Left lung (tissue), 14 donors: Measurements from ENCODE around the gene HNRNPF. TPM values are rescaled to one million over a fixed set of nuclear protein-coding genes. Genes with fewer than 3 reads are reported as not detected.
"Not testable (repeated sequence)": the region's sequence is repeated elsewhere in the genome, so short reads cannot be mapped to it uniquely, and the experiment has no call there.

Source experiments
- ATAC-seq: fragments of 200-7000 bp; cut with Tn5 transposase; one replicate; pipeline ENCODE4 v1.9.1; 2020; ENCODE audit warnings: moderate library complexity
- DNase-seq, 4 donors: peaks; one replicate each; pipeline ENCODE4 v3.0.0-alpha.2; 2013 to 2020
- H3K27ac ChIP-seq, 2 donors: fragments of 200-600 bp; sonication (generic) in 1 of 2; one replicate each; pipeline versions ENCODE4 v1.5.0 to v1.8.0; 2020 to 2021
- H3K27me3 ChIP-seq, 2 donors: fragments of 200-600 bp; sonication (generic) in 1 of 2; one replicate each; pipeline versions ENCODE4 v1.5.0 to v1.8.0; 2020 to 2021
- H3K36me3 ChIP-seq, 2 donors: fragments of 200-600 bp; sonication (generic) in 1 of 2; one replicate each; pipeline versions ENCODE4 v1.5.0 to v1.8.0; 2020 to 2021
- H3K4me1 ChIP-seq, 2 donors: fragments of 200-600 bp; one replicate each; pipeline ENCODE4 v1.8.0; 2021
- H3K4me3 ChIP-seq, 2 donors: fragments of 200-600 bp; sonication (generic) in 1 of 2; one replicate each; pipeline versions ENCODE4 v1.5.0 to v1.8.0; 2020 to 2021; ENCODE audit warnings: mild to moderate bottlenecking in 1 of 2
- H3K9me3 ChIP-seq, 2 donors: fragments of 200-600 bp; sonication (generic) in 1 of 2; one replicate each; pipeline versions ENCODE4 v1.5.0 to v1.8.0; 2020 to 2021
- intact Hi-C, 2 donors: fragments of 100-400 bp; cut with DNase I; formaldehyde crosslinking; loops; one replicate each; pipeline versions ENCODE4 v1.11.2 to v1.14.2; 2022
- long read RNA-seq, 12 donors: library from polyadenylated mRNA in 2 of 12; unstranded in 2 of 12; transcript quantifications; one replicate each; pipeline ENCODE4 v2.0.0 and lab custom pipeline, GENCODE V29; 2019 to 2026
- polyA plus RNA-seq, 6 donors: library from polyadenylated mRNA; unstranded; fragments of 120-200 nt; gene quantifications; one replicate each; pipeline ENCODE4 v1.2.1, GENCODE V29; 2013; ENCODE audit not compliant: insufficient read length in 6 of 6
- total RNA-seq, 2 donors: library from RNA; stranded (reverse); fragmentation: NEBNext Ultra II Directional; extraction: Animal tissue kit (Norgen Biotek cat#: 25700); gene quantifications; one replicate each; pipeline ENCODE4 v1.2.1, GENCODE V29; 2021
- TF ChIP-seq, protein P1 (sequence below), 2 donors: fragments of 200-600 bp; sonication (generic) in 1 of 2; IDR thresholded peaks; one replicate each; pipeline versions ENCODE4 v1.5.0 to v1.8.0; 2021; ENCODE audit warnings: antibody characterized with exemption in 2 of 2
- donor health status: DM: no; HTN: yes; CAD: no.
- donor health status: DM: no; HTN: no; CAD: no.

Gene HNRNPF, protein sequence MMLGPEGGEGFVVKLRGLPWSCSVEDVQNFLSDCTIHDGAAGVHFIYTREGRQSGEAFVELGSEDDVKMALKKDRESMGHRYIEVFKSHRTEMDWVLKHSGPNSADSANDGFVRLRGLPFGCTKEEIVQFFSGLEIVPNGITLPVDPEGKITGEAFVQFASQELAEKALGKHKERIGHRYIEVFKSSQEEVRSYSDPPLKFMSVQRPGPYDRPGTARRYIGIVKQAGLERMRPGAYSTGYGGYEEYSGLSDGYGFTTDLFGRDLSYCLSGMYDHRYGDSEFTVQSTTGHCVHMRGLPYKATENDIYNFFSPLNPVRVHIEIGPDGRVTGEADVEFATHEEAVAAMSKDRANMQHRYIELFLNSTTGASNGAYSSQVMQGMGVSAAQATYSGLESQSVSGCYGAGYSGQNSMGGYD
- 100 to 1,000 TPM; 161 to 230 TPM for total RNA-seq
- 100 to 1,000 TPM; 165 to 189 (median 175) TPM for polyA plus RNA-seq
- long read RNA-seq, donor 1, transcript HNRNPF-204 (3 exons, 2,755 nt): major isoform, 35 of 124 reads
- long read RNA-seq, donor 1, transcript HNRNPF-203 (4 exons, 2,617 nt): minor isoform, 15 of 124 reads
- long read RNA-seq, donor 1, transcript HNRNPF-201 (4 exons, 2,186 nt): minor isoform, 9 of 124 reads
- long read RNA-seq, donor 1, transcript HNRNPF-202 (4 exons, 2,670 nt): minor isoform, 9 of 124 reads
- long read RNA-seq, donor 1, partial matches to known transcripts: 0 of 124 reads
- long read RNA-seq, donor 1, other reads (novel, unspliced or antisense): 48 of 124 reads
- long read RNA-seq, donor 2, transcript HNRNPF-202 (4 exons, 2,670 nt): minor isoform, 6 of 110 reads
- long read RNA-seq, donor 2, transcript HNRNPF-203 (4 exons, 2,617 nt): minor isoform, 11 of 110 reads
- long read RNA-seq, donor 2, transcript HNRNPF-204 (3 exons, 2,755 nt): major isoform, 27 of 110 reads
- long read RNA-seq, donor 2, transcript HNRNPF-207 (4 exons, 2,676 nt): minor isoform, 9 of 110 reads
- long read RNA-seq, donor 2, partial matches to known transcripts: 0 of 110 reads
- long read RNA-seq, donor 2, other reads (novel, unspliced or antisense): 52 of 110 reads
- long read RNA-seq, donor 3, transcript HNRNPF-207 (4 exons, 2,676 nt): minor isoform, 10 of 91 reads
- long read RNA-seq, donor 3, transcript HNRNPF-204 (3 exons, 2,755 nt): major isoform, 18 of 91 reads
- long read RNA-seq, donor 3, transcript HNRNPF-201 (4 exons, 2,186 nt): minor isoform, 7 of 91 reads
- long read RNA-seq, donor 3, transcript HNRNPF-203 (4 exons, 2,617 nt): minor isoform, 8 of 91 reads
- long read RNA-seq, donor 3, partial matches to known transcripts: 5 of 91 reads
- long read RNA-seq, donor 3, other reads (novel, unspliced or antisense): 37 of 91 reads
- long read RNA-seq, donor 4, transcript HNRNPF-207 (4 exons, 2,676 nt): major isoform, 12 of 85 reads
- long read RNA-seq, donor 4, transcript HNRNPF-204 (3 exons, 2,755 nt): major isoform, 12 of 85 reads
- long read RNA-seq, donor 4, partial matches to known transcripts: 0 of 85 reads
- long read RNA-seq, donor 4, other reads (novel, unspliced or antisense): 55 of 85 reads
- long read RNA-seq, donor 5, transcript HNRNPF-203 (4 exons, 2,617 nt): major isoform, 19 of 101 reads
- long read RNA-seq, donor 5, transcript HNRNPF-202 (4 exons, 2,670 nt): minor isoform, 11 of 101 reads
- long read RNA-seq, donor 5, transcript HNRNPF-207 (4 exons, 2,676 nt): minor isoform, 6 of 101 reads
- long read RNA-seq, donor 5, transcript HNRNPF-204 (3 exons, 2,755 nt): minor isoform, 13 of 101 reads
- long read RNA-seq, donor 5, partial matches to known transcripts: 0 of 101 reads
- long read RNA-seq, donor 5, other reads (novel, unspliced or antisense): 49 of 101 reads
- long read RNA-seq, donor 6, transcript HNRNPF-207 (4 exons, 2,676 nt): minor isoform, 13 of 107 reads
- long read RNA-seq, donor 6, transcript HNRNPF-204 (3 exons, 2,755 nt): major isoform, 31 of 107 reads
- long read RNA-seq, donor 6, transcript HNRNPF-203 (4 exons, 2,617 nt): minor isoform, 11 of 107 reads
- long read RNA-seq, donor 6, transcript HNRNPF-202 (4 exons, 2,670 nt): minor isoform, 8 of 107 reads
- long read RNA-seq, donor 6, partial matches to known transcripts: 0 of 107 reads
- long read RNA-seq, donor 6, other reads (novel, unspliced or antisense): 40 of 107 reads
- long read RNA-seq, donor 7, transcript HNRNPF-203 (4 exons, 2,617 nt): minor isoform, 10 of 61 reads
- long read RNA-seq, donor 7, transcript HNRNPF-204 (3 exons, 2,755 nt): major isoform, 19 of 61 reads
- long read RNA-seq, donor 7, partial matches to known transcripts: 0 of 61 reads
- long read RNA-seq, donor 7, other reads (novel, unspliced or antisense): 23 of 61 reads
- long read RNA-seq, donor 8, transcript HNRNPF-201 (4 exons, 2,186 nt): minor isoform, 8 of 73 reads
- long read RNA-seq, donor 8, transcript HNRNPF-204 (3 exons, 2,755 nt): major isoform, 21 of 73 reads
- long read RNA-seq, donor 8, transcript HNRNPF-207 (4 exons, 2,676 nt): minor isoform, 6 of 73 reads
- long read RNA-seq, donor 8, partial matches to known transcripts: 0 of 73 reads
- long read RNA-seq, donor 8, other reads (novel, unspliced or antisense): 32 of 73 reads
- long read RNA-seq, donor 9: 0 reads
- long read RNA-seq, donor 10, transcript HNRNPF-207 (4 exons, 2,676 nt): major isoform, 14 of 83 reads
- long read RNA-seq, donor 10, transcript HNRNPF-203 (4 exons, 2,617 nt): major isoform, 14 of 83 reads
- long read RNA-seq, donor 10, transcript HNRNPF-204 (3 exons, 2,755 nt): minor isoform, 8 of 83 reads
- long read RNA-seq, donor 10, partial matches to known transcripts: 0 of 83 reads
- long read RNA-seq, donor 10, other reads (novel, unspliced or antisense): 43 of 83 reads
- long read RNA-seq, donor 11, transcript HNRNPF-207 (4 exons, 2,676 nt): minor isoform, 8 of 70 reads
- long read RNA-seq, donor 11, transcript HNRNPF-202 (4 exons, 2,670 nt): minor isoform, 5 of 70 reads
- long read RNA-seq, donor 11, transcript HNRNPF-204 (3 exons, 2,755 nt): major isoform, 12 of 70 reads
- long read RNA-seq, donor 11, partial matches to known transcripts: 0 of 70 reads
- long read RNA-seq, donor 11, other reads (novel, unspliced or antisense): 38 of 70 reads
- long read RNA-seq, donor 12, transcript HNRNPF-202 (4 exons, 2,670 nt): minor isoform, 6 of 84 reads
- long read RNA-seq, donor 12, transcript HNRNPF-201 (4 exons, 2,186 nt): minor isoform, 7 of 84 reads
- long read RNA-seq, donor 12, transcript HNRNPF-204 (3 exons, 2,755 nt): minor isoform, 11 of 84 reads
- long read RNA-seq, donor 12, transcript HNRNPF-203 (4 exons, 2,617 nt): major isoform, 14 of 84 reads
- long read RNA-seq, donor 12, partial matches to known transcripts: 0 of 84 reads
- long read RNA-seq, donor 12, other reads (novel, unspliced or antisense): 40 of 84 reads

DNA sequence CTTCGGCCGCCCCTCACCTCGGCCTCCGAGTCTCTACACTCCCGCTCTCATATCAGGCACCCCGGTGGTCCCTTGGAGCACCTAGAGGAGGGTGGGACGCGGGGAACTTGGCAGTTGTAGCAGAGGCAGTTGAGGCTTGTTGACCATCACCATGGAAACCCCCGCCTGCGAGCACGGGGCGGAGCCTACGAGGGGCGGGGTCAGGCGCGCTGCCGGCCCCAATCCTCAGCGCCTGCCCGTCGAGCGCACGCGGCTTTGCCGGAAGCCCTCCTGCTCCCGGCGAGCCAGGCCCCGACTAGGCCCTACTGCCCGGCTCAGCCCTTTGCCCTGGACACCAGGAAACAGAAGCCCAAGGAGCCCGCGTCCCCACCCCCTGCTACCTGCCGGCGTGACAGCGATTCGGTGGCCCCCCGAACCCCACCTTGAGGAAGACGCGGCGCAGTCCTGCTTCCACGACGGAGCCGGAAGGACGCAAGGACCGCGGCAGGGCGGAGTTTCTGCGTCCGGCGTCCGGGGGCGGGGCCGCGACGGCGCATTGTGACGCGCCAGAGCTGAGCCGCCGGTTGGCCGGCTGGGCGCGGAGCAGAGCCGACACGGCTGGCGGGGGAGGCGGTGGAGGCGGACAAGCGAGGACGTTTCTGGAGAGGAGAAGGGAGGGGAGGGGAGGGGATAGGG, at the start of gene HNRNPF:
Gene HNRNPF (minus strand): TSS at position 477 of the 675 bp plus-strand sequence. CDS start 21,302 bp downstream, outside the sequence.
- Histone ChIP-seq H3K4me1 (peaks cover 13 to 35% of the 10 kb centered on the region in 2 donors), H3K9me3 (no peaks in the 10 kb centered on the region), H3K27me3 (no peaks in the 10 kb centered on the region), H3K4me3 (peak within 1 kb of the TSS; percentile 75 to 87), H3K27ac (peak within 1 kb of the TSS; percentile 97 to 99), H3K36me3 (no peaks in the 10 kb centered on the region)
- ATAC-seq (peak; percentile 88), DNase-seq (peak; percentile 95 to 98 (median 96))
- TF ChIP-seq, protein P1, sequence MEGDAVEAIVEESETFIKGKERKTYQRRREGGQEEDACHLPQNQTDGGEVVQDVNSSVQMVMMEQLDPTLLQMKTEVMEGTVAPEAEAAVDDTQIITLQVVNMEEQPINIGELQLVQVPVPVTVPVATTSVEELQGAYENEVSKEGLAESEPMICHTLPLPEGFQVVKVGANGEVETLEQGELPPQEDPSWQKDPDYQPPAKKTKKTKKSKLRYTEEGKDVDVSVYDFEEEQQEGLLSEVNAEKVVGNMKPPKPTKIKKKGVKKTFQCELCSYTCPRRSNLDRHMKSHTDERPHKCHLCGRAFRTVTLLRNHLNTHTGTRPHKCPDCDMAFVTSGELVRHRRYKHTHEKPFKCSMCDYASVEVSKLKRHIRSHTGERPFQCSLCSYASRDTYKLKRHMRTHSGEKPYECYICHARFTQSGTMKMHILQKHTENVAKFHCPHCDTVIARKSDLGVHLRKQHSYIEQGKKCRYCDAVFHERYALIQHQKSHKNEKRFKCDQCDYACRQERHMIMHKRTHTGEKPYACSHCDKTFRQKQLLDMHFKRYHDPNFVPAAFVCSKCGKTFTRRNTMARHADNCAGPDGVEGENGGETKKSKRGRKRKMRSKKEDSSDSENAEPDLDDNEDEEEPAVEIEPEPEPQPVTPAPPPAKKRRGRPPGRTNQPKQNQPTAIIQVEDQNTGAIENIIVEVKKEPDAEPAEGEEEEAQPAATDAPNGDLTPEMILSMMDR (IDR thresholded peaks at IDR 0.05): no peak
- intact Hi-C loops: no loop called here

DNA sequence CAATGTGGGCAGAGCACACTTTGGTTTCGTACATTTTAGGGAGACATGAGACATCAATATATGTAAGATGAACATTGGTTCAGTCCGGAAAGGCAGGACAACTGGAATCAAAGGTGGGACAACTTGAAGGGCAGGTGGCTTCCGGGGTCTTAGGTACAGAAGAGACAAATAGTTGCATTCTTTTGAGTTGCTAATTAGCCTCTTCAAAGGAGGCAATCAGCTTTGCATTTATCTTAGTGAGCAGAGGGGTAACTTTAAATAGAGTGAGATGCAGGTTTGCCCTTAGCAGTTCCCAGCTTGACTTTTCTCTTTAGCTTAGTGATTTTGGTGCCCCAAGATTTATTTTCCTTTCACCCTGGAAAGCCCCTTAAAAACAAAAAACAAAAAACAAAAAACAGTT, 49.2 kb upstream of the HNRNPF start:
- no peak for ATAC-seq

DNA sequence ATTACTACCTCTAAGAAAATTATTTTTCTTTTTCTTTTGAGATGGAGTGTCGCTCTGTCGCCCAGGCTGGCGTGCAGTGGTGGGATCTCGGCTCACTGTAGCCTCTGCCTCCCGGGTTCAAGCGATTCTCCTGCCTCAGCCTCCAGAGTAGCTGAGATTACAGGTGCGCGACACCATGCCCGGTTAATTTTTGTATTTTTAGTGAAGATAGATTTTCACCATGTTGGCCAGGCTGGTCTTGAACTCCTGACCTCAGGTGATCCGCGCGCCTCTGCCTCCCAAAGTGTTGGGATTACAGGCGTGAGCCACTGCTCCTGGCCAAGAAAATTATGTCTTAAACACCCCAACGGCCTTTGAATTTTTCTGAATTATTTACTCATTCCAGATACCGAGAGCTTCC, 47.6 kb upstream of the HNRNPF start:
- Histone ChIP-seq H3K4me3 (peak overlapping the region in 1 of 2 donors; percentile 61), H3K27ac (peak overlapping the region; percentile 90 to 92), H3K4me1 (peaks cover 6 to 37% of the 10 kb centered on the region in 2 donors)
- H3K36me3 ChIP-seq, intact Hi-C loops, ATAC-seq, DNase-seq, H3K27me3 ChIP-seq, H3K9me3 ChIP-seq: not testable (repeated sequence)

More for the DNA sequence above, 49.2 kb upstream of the HNRNPF start:
- H3K27me3 ChIP-seq: no peaks in the 10 kb centered on the region
- H3K4me3 ChIP-seq: no peak overlapping the region
- peaks cover 6 to 26% of the 10 kb centered on the region in 2 donors for H3K4me1 ChIP-seq
- H3K27ac ChIP-seq: no peak overlapping the region
- H3K36me3 ChIP-seq: no peaks in the 10 kb centered on the region
- intact Hi-C loops: no loop called here
- DNase-seq: no peak
- TF ChIP-seq, protein P1 (IDR thresholded peaks at IDR 0.05): no peak
- no peaks in the 10 kb centered on the region for H3K9me3 ChIP-seq

DNA sequence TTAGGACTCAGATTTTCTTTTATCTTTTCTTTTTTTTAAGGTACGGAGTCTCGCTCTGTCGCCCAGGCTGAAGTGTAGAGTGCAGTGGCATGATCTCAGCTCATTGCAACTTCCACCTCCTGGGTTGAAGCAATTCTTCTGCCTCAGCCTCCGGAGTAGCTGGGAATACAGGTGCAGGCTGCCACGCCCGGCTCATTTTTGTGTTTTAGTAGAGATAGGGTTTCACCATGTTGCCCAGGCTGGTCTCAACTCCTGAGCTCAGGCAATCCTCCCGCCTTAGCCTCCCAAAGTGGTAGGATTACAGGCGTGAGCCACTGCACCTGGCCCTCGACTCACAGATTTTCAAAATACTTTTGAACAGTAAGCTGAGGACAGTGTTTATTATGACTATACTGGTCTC, 45.0 kb upstream of the HNRNPF start:
- DNase-seq, H3K36me3 ChIP-seq, H3K27me3 ChIP-seq, intact Hi-C loops, ATAC-seq, H3K9me3 ChIP-seq: not testable (repeated sequence)
- Histone ChIP-seq H3K4me1 (peaks cover 6 to 40% of the 10 kb centered on the region in 2 donors), H3K4me3 (peak overlapping the region in 1 of 2 donors; percentile 61), H3K27ac (peak overlapping the region in 1 of 2 donors; percentile 92)
